ENCODE data around the gene SPATA22.
"Not testable (repeated sequence)": the region's sequence is repeated elsewhere in the genome, so short reads cannot be mapped to it uniquely, and the experiment has no call there.

SPATA22 gene

GRCh38 chr17:3472137-3472536, 518 bp upstream of the SPATA22 start:
- DNase-seq (ENCODE audit: low read depth), result no peak

GRCh38 chr17:3469529-3469928, 2.1 kb downstream of the SPATA22 start:
- DNase-seq (ENCODE audit: low read depth), result no peak

DNA sequence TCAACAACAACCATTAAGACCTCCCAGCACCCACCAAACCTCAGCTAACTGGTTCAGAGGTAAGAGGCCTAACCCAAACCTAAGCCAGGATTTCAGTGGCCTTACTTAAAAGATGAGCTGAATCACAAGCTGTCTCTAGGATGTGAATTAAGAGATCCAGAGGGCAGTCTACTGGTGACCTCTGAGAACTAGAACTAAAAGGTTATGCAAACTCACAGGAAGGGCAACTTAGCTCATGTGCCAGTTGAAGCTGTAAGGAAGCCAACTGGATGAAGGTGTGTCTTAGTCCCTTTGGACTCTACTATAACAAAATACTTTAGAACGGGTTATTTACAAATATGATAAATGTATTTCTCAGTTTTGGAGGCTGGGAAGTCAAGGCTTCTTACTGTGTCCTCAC, 5.3 kb downstream of the SPATA22 start:
- DNase-seq (ENCODE audit: low read depth), result not testable (repeated sequence)

DNA sequence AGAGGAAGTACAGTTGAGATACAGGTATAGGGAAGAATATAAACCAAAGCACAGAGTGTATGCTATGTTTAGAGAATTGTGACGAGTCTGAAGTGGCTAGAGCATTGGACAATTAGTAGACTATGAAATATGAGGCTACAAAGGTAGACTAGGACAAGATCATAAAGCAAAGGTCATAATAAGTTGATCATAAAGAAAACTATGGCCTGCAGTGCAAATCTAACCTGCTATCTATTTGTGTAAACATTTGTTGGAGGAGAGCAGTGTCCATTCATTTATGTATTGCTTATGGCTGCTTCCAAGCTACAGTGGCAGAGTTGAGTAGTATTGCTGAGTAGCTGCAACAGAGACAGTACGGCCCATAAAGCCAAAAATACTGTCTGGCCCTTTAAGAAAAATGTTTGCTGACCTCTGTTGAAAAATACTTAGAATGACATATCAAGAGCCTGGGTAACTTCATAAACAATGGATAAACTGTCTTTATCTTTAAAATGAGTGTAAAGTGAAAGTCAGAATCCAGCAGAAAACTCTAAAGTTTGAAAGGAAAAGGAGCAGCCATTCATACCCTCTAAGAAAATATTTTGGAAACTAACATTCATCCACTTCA, 23.5 kb downstream of the SPATA22 start:
- DNase-seq (ENCODE audit: low read depth), result no peak

GRCh38 chr17:3447625-3448024, 24.0 kb downstream of the SPATA22 start:
- no peak for DNase-seq (ENCODE audit: low read depth)

- DNase-seq (ENCODE audit: low read depth), result no peak
These were observed 31.2 kb downstream of the SPATA22 start for GRCh38 chr17:3440451-3440850.

- DNase-seq (ENCODE audit: low read depth), result no peak
These were observed 33.3 kb downstream of the SPATA22 start for GRCh38 chr17:3438368-3438767.

GRCh38 chr17:3433741-3434140, 37.9 kb downstream of the SPATA22 start, which contains the start of gene OR1E2:
Gene OR1E2, minus strand, starts transcription at chr17:3433841. Its CDS starts 0 bp downstream, at chr17:3433841.
- DNase-seq (ENCODE audit: low read depth), result no peak

DNA sequence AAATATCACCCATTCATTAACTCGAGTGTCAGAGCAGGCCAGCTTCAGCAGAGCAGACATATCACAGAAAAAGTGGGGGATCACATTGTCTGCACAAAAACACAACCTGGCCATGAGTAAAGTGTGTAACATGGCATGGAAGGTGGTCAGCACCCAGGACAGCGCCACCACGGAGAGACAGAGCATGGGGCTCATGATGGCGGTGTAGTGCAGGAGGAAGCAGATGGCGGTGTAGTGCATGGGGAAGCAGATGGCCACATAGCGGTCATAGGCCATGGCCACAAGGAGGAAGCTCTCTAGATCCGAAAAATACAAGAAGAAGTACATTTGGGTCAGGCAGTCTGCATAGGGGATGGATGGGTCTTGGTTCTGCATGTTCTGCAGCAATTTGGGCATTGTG, 38.4 kb downstream of the SPATA22 start:
- not testable (repeated sequence) for DNase-seq (ENCODE audit: low read depth)

- no peak for DNase-seq (ENCODE audit: low read depth)
These were observed 53.4 kb downstream of the SPATA22 start for GRCh38 chr17:3418222-3418621.

- no peak for DNase-seq (ENCODE audit: low read depth)
These were observed 56.0 kb downstream of the SPATA22 start for GRCh38 chr17:3415610-3416009.

DNA sequence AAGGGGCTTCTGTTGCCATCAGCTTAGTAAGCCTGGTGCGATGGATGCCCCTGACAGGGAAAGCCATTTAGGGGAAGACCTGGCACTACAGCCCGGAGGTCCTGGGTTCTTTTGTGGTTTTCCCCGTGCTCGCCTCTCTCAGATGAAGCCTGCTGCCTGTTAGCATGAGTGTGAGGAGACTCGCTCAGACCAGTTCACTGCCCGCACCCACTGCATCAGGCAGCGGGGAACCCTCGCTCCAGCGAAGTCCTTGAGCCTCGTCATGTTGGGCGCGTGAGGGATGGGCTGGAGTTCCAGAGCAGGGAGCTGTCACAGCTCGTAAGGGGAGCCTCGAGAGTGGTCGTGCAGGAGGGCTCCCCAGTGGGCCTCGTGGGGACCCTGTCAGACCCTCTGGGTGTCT, 59.4 kb downstream of the SPATA22 start:
- not testable (repeated sequence) for DNase-seq (ENCODE audit: low read depth)

- DNase-seq (ENCODE audit: low read depth), result no peak
These were observed 60.5 kb downstream of the SPATA22 start, which contains the start of gene OR3A3 for GRCh38 chr17:3411070-3411469. Gene OR3A3, plus strand, starts transcription at chr17:3411370.

DNA sequence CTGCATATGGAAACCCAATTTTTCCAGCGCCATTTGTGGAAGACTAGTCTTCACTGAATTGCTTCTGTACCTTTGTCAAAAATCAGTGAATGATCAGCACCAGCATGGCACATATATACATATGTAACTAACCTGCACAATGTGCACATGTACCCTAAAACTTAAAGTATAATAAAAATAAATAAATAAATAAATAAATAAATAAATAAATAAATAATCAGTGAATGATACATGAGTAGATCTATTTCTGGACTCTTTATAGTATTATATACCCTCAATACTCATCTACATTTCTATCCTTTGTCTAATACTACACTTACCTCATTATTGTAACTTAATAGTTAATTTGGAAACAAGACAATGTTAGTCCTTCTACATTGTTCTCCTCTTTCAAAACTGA, 67.8 kb downstream of the SPATA22 start:
- not testable (repeated sequence) for DNase-seq (ENCODE audit: low read depth)

- DNase-seq (ENCODE audit: low read depth), result no peak
These were observed 69.8 kb downstream of the SPATA22 start for GRCh38 chr17:3401786-3402185.

GRCh38 chr17:3400055-3400454, 71.6 kb downstream of the SPATA22 start:
- no peak for DNase-seq (ENCODE audit: low read depth)

DNA sequence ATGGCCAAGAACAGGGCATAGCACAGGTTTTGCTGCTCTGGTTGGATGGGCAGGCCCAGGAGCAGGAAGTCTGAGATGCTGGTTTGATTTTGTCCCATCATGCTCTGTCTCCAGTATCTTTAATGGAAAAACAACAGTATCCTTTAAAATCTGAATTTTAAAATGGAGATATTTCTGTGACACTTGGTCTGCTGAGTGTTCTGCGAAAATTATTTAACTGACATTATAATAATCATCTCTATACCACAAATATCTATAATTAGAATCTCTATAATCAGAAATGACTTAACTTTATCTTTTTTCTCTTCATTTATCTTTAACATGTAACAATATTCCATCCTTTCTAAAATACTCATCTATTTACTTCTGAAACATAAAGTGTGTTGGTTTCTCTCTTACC, 73.3 kb downstream of the SPATA22 start, which contains the start of gene OR1E1:
OR1E1 (minus strand) TSS at position 101 of the 400 bp plus-strand sequence; CDS start at position 101, 0 bp downstream.
- DNase-seq (ENCODE audit: low read depth), result no peak

GRCh38 chr17:3397801-3398200, 73.8 kb downstream of the SPATA22 start:
- not testable (repeated sequence) for DNase-seq (ENCODE audit: low read depth)

Data from T follicular helper cell (primary cell).